GM20431 (cell line): ENCODE results near the gene LGALS14.

ENCODE experiments used
- in situ Hi-C: fragments of 300-500 bp; cut with MseI, MboI; formaldehyde crosslinking; loops from one replicate; pipeline ENCODE4 v1.15.0; 2020; ENCODE audit warnings: low sequenced_read_pairs; ENCODE audit not compliant: unreplicated experiment

LGALS14 gene

DNA sequence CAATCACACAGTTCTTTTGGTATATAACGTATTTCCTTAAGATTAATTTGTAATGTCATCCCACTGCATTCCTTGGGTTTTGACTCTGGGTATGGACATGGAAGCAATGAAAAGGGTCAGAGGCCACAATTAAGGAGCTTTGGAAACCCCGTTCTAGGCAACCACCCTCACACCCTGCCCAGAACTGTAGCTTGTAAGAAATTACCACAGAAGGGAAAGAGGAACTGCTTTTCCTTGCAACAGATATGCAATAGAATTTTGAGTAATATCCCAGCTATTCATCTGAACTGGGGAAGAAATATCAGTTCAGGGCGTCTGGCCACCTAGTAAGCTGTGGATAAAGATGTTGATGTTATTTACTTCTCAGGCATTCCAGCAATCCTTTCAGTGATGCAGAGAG is 34.5 kb downstream of the LGALS14 start:
- in situ Hi-C loops, result no loop called here

DNA sequence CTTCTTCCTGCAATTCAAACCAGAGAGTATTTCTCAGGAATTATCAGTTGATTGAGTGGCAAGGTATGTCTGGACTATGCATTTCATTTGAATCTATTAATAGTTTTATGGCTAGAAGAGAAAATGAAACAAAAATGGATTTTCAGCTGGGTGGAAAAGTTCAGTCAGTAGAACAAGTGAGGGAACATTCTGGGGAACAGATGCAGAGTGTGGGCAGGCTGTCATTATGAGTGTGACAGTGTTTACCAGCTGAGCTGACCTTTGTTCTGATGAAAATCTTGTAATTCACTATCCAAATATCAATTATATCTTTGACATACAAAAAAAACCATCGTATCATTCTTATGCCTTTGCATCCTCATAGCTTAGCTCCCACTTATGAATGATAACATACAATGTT is 36.1 kb downstream of the LGALS14 start:
- in situ Hi-C loops, result no loop called here

DNA sequence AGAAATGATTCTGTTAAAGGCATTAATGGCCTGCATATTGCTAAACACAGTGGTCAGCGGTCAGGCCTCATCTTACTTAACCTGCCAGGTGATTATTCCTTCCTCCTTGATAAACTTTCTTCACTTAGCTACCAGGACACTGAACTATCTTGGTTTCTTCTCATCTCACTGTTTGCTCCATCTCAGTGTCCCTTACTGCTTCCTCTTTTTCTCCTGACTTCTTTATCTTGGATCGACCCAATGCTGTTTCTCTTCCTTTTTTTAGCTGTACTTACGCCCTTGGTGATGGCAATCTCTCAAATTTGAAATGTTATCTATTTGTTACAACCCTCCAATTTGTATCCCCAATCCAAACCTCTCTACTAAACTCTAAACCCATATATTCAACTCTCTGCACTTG is 41.4 kb downstream of the LGALS14 start:
- in situ Hi-C loops, result no loop called here

DNA sequence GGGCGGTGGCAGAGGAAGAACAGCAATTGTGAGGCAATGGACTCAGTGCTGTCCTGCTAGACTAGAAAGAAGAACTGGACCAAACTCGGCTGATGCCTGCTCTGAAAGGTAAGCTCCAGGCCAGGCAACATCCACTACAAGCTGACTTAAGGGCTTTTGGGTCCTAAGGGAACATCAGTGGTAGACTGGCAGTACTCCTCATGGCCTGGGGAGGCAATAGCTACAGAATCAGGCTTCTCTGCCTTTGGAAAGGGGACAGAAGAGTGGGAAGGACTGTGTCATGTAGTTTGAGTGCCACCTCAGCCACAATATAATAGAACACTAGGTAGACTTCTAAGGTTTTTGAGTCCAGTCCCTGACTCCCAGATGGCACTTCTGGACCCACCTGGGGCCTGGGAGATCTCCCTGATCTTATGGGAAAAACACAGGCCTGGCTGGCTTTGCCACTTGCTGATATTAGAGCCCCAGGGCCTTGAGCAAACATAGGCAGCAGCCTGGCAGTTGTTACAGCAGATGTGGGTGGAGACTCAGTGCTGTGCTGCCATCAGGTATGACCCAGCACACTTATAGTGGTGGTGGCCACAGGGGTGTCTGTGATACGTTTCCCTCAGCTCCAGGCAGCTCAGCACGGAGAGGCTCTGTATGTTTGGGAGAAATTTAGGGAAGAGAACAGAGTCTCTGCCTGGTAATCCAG is 42.7 kb downstream of the LGALS14 start:
- in situ Hi-C loops, result no loop called here

DNA sequence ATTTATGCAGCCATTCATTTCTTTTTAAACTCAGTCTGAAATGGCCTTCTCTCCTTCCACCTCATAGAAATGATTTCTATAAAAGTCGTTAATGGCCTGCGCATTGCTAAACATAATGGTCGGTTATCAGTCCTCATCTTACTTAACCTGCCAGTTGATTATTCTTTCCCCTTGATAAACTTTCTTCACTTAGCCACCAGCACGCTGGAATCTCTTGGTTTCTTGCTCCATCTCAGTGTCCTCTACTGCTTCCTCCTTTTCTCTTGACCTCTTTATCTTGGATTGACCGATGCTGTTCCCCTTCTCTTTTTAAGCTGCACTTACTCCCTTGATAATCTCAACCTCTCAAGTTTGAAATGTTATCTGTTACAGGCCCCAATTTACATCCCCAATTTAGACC is 45.7 kb downstream of the LGALS14 start:
- in situ Hi-C loops, result loop anchor here (25.0 kb wide), 1 partner anchor 188 kb away; no protein-coding TSS in a partner anchor

DNA sequence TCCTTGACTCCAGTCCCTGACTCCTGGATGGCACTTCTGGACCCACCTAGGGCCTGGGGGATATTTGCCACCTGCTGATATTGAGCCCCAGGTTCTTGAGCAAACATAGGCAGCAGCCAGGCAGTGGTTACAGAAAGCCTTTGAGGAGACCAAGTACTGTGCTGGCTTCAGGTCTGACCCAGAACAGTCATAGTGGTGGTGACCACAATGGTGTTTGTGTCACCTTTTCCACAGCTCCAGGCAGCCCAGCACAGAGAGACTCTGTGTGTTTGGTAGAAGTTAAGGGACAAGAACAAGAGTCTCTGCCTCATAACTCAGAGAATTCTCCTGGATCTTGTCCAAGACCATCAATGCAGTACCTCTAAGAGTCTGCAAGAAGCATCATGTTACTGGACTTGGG is 48.1 kb downstream of the LGALS14 start:
- in situ Hi-C loops, result loop anchor here (25.0 kb wide), 1 partner anchor 190 kb away; no protein-coding TSS in a partner anchor

DNA sequence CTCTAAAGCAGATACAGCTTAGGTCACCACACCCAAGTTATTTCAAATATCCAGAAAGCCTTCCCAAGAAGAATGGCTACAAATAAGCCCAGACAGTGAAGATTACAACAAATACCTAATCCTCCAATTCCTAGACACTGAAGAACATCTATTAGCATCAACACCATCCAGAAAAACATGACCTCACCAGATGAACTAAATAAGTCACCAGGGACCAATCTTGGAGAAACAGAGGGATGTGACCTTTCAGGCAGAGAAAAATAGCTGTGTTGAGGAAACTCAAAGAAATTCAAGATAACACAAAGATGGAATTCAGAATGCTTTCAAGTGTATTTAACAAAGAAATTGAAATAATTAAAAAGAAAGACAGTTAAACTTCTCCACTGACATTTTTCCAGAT is 48.5 kb downstream of the LGALS14 start:
- in situ Hi-C loops, result loop anchor here (25.0 kb wide), 1 partner anchor 190 kb away; no protein-coding TSS in a partner anchor

DNA sequence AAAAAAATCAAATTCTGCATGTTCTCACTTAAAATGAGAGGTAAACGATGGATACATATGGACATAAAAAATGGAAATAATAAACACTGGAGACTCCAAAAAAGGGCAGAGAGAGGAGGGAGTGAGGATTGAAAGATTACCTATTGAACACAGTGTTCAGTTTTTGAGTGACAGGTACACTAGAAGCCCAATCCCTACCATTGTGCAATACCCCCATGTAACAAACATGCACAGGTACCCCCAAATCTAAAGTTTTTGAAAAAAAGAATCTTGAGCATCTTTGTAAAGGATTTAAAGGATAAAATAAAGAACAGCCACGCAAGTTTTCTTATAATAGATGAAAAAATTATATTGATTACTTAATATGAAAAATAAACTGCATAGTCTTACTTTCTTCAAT is 50.3 kb downstream of the LGALS14 start:
- in situ Hi-C loops, result loop anchor here (25.0 kb wide), 1 partner anchor 192 kb away; no protein-coding TSS in a partner anchor

DNA sequence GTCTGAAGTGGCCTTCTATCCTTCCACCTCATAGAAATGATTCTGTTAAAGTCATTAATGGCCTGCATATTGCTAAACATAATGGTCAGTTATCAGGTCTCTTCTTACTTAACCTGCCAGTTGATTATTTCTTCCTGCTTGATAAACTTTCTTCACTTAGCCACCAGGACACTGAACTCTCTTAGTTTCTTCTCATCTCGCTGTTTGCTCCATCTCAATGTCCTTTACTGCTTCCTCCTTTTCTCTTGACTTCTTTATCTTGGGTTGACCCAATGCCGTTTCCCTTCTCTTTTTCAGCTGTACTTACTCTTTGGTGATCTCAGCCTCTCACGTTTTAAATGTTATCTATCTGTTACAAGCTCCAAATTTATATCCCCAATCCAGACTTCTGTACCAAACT is 50.7 kb downstream of the LGALS14 start:
- in situ Hi-C loops, result loop anchor here (25.0 kb wide), 1 partner anchor 193 kb away; no protein-coding TSS in a partner anchor
